K562 (cell line): ENCODE data around the gene PRR35. TPM values are rescaled to one million over a fixed set of nuclear protein-coding genes. Genes with fewer than 3 reads are reported as not detected.
A peak's percentile ranks its signal among the peaks of the same experiment; 100 is the strongest.

Experiments
- ARHGAP35 ChIP-seq: fragments of 450-650 bp; IDR thresholded peaks from 2 replicates; pipeline ENCODE4 v1.6.1; 2018; ENCODE audit not compliant: partially characterized antibody
- ATF1 ChIP-seq, 2 experiments: fragments of 450-650 bp in 1 of 2; IDR thresholded peaks; 2 replicates each; pipeline ENCODE4 v1.6.1; 2016; ENCODE audit warnings: missing compliant biosample characterization in 1 of 2, missing genetic modification characterization in 1 of 2
- CEBPB ChIP-seq: fragments of 450-650 bp; IDR thresholded peaks from 2 replicates; pipeline ENCODE4 v1.6.1; 2016; ENCODE audit warnings: missing genetic modification characterization, missing compliant biosample characterization
- CREB1 ChIP-seq, 2 experiments: sonication (generic) in 1 of 2; formaldehyde crosslinking in 1 of 2; IDR thresholded peaks; 2 replicates each; pipeline versions ENCODE4 v1.6.1 to v1.8.0; 2012 to 2022; ENCODE audit warnings: inconsistent platforms in 1 of 2, mild to moderate bottlenecking in 1 of 2, missing genetic modification reagents in 1 of 2, moderate library complexity in 1 of 2
- E2F8 ChIP-seq: fragments of 450-650 bp; IDR thresholded peaks from 2 replicates; pipeline ENCODE4 v1.7.1; 2018; ENCODE audit warnings: mild to moderate bottlenecking, low read depth; ENCODE audit not compliant: partially characterized antibody
- FOXK2 ChIP-seq, 2 experiments: fragments of 450-650 bp; IDR thresholded peaks in 1 of 2; conservative IDR thresholded peaks in 1 of 2; 2 replicates each; pipeline ENCODE4 v1.6.1; 2016; ENCODE audit warnings: low read depth in 2 of 2, mild to moderate bottlenecking in 1 of 2
- FOXM1 ChIP-seq, 2 experiments: fragments of 450-650 bp in 1 of 2; sonication (generic) in 1 of 2; formaldehyde crosslinking in 1 of 2; IDR thresholded peaks; 2 replicates each; pipeline versions ENCODE4 v1.6.1 to v1.9.0; 2017 to 2022; ENCODE audit warnings: low read depth in 2 of 2, mild to moderate bottlenecking in 2 of 2, missing genetic modification reagents in 1 of 2, moderate library complexity in 1 of 2
- HDAC1 ChIP-seq, 2 experiments: fragments of 450-650 bp; IDR thresholded peaks; 2 replicates each; pipeline ENCODE4 v1.6.1; 2016 to 2017; ENCODE audit warnings: inconsistent platforms in 1 of 2, mild to moderate bottlenecking in 1 of 2, moderate library complexity in 1 of 2
- HES1 ChIP-seq: fragments of 450-650 bp; IDR thresholded peaks from 2 replicates; pipeline ENCODE4 v1.6.1; 2016; ENCODE audit warnings: low read depth, mild to moderate bottlenecking, moderate library complexity
- HNRNPL ChIP-seq: fragments of 200-400 bp; formaldehyde crosslinking; IDR thresholded peaks from 2 replicates; pipeline ENCODE4 v1.6.1; 2017; ENCODE audit warnings: low read depth, mild to moderate bottlenecking, low read length
- IFI16 ChIP-seq: fragments of 250-450 bp; sonication (Bioruptor Pico); IDR thresholded peaks from 2 replicates; pipeline ENCODE4 v2.1.2; 2022; ENCODE audit warnings: mild to moderate bottlenecking, inconsistent platforms
- ILK ChIP-seq: fragments of 450-650 bp; IDR thresholded peaks from 2 replicates; pipeline ENCODE4 v1.6.1; 2016; ENCODE audit warnings: missing genetic modification characterization, low read depth, mild to moderate bottlenecking, missing compliant biosample characterization, moderate library complexity, borderline replicate concordance
- JUND ChIP-seq, 2 experiments: IDR thresholded peaks; 2 replicates in 1 of 2; 3 replicates in 1 of 2; pipeline ENCODE4 v1.6.1; 2011; ENCODE audit warnings: borderline replicate concordance in 2 of 2, low read depth in 2 of 2, low read length in 2 of 2, improper control_type of control experiment in 1 of 2, missing biosample characterization in 1 of 2, missing genetic modification characterization in 1 of 2, missing genetic modification reagents in 1 of 2
- MAFG ChIP-seq: fragments of 450-650 bp; conservative IDR thresholded peaks from 2 replicates; pipeline ENCODE4 v1.6.1; 2016; ENCODE audit warnings: missing genetic modification characterization, missing compliant biosample characterization
- NR2F6 ChIP-seq: fragments of 450-650 bp; formaldehyde crosslinking; IDR thresholded peaks from 2 replicates; pipeline ENCODE4 v1.4.0; 2020; ENCODE audit warnings: mild to moderate bottlenecking
- NRF1 ChIP-seq, 2 experiments: fragments of 450-650 bp; IDR thresholded peaks in 1 of 2; conservative IDR thresholded peaks in 1 of 2; 2 replicates each; pipeline ENCODE4 v1.6.1; 2014; ENCODE audit warnings: mild to moderate bottlenecking in 2 of 2
- PHB ChIP-seq: fragments of 250-450 bp; sonication (Bioruptor Pico); IDR thresholded peaks from 2 replicates; pipeline ENCODE4 v1.5.0; 2021
- RBM15 ChIP-seq: fragments of 200-400 bp; formaldehyde crosslinking; IDR thresholded peaks from 2 replicates; pipeline ENCODE4 v1.6.1; 2018; ENCODE audit warnings: mild to moderate bottlenecking, low read length, moderate library complexity; ENCODE audit not compliant: insufficient read depth
- SMARCA5 ChIP-seq: fragments of 450-650 bp; IDR thresholded peaks from 2 replicates; pipeline ENCODE4 v1.6.1; 2016
- SMARCE1 ChIP-seq: fragments of 450-650 bp; IDR thresholded peaks from 2 replicates; pipeline ENCODE4 v1.7.1; 2016; ENCODE audit warnings: mild to moderate bottlenecking
- TAF15 ChIP-seq: fragments of 200-400 bp; formaldehyde crosslinking; IDR thresholded peaks from 2 replicates; pipeline ENCODE4 v1.6.1; 2017; ENCODE audit warnings: mild to moderate bottlenecking, low read depth, low read length, moderate library complexity
- TAF7 ChIP-seq: fragments of 450-650 bp; IDR thresholded peaks from 2 replicates; pipeline ENCODE4 v1.6.1; 2016; ENCODE audit warnings: missing genetic modification characterization, missing compliant biosample characterization
- TFAM ChIP-seq: fragments of 250-450 bp; sonication (Bioruptor Pico); conservative IDR thresholded peaks from 2 replicates; pipeline ENCODE4 v1.5.0; 2021; ENCODE audit warnings: mild to moderate bottlenecking, moderate library complexity
- TGIF2 ChIP-seq: sonication (generic); formaldehyde crosslinking; IDR thresholded peaks from 2 replicates; pipeline ENCODE4 v1.8.1; 2022; ENCODE audit warnings: mild to moderate bottlenecking, missing genetic modification reagents, moderate library complexity
- XRCC4 ChIP-seq: IDR thresholded peaks from one replicate; pipeline ENCODE4 v1.6.1; 2011; ENCODE audit not compliant: insufficient read depth, insufficient read length; ENCODE audit errors: extremely low read depth
- ZNF354B ChIP-seq: fragments of 250-450 bp; sonication (Bioruptor Pico); IDR thresholded peaks from 2 replicates; pipeline ENCODE4 v1.4.0; 2020
- ZNF445 ChIP-seq: fragments of 250-450 bp; sonication (Bioruptor Pico); IDR thresholded peaks from 2 replicates; pipeline ENCODE4 v1.4.0; 2020; ENCODE audit warnings: low read depth, mild to moderate bottlenecking, moderate library complexity
- polyA plus RNA-seq, 8 experiments: library from polyadenylated mRNA; depleted of rRNA in 4 of 8; stranded (reverse) in 5 of 8; unstranded in 3 of 8; fragments of >200 nt; fragmentation: Nextera tagmentation in 2 of 8; fragmentation: Illumina TruSeq in 1 of 8; extraction: Ambion mirVana in 2 of 8; extraction: Trizol in 1 of 8; gene quantifications; 2 replicates each; pipeline versions ENCODE4 v1.2.1 to v1.2.3, GENCODE V29; 2011 to 2014; ENCODE audit warnings: inconsistent platforms in 1 of 8, missing spikeins in 1 of 8
- total RNA-seq, 7 experiments: library from RNA; depleted of rRNA in 6 of 7; stranded (reverse); fragments of >200 nt in 6 of 7; fragmentation: Illumina TruSeq in 2 of 7; extraction: Trizol in 2 of 7; gene quantifications; 2 replicates each; pipeline versions ENCODE4 v1.2.1 to v1.2.3, GENCODE V29; 2011 to 2021; ENCODE audit warnings: low replicate concordance in 1 of 7

Gene PRR35
- total and polyA plus RNA-seq, 9 of the 15 experiments (the other 6 are each of a cell fraction or from before 2014, with no cell fraction given) = 0.17 to 0.45 (median 0.21) TPM; not detected in 5

- no peak for TF ChIP-seq CEBPB (tag)
- no peak for TF ChIP-seq RBM15
- TF ChIP-seq PHB = no peak
- no peak for TF ChIP-seq TAF7 (tag)
- TF ChIP-seq HES1 = no peak
- peak; percentile 23; the same call in 1 of the 2 replicates for TF ChIP-seq JUND (IDR thresholded peaks at IDR 0.05; ENCODE audit: borderline replicate concordance, low read depth, low read length)
- TF ChIP-seq JUND (tag; IDR thresholded peaks at IDR 0.05; ENCODE audit: borderline replicate concordance, low read depth, low read length) = peak; percentile 22; the same call in 1 of the 3 replicates
- TF ChIP-seq ARHGAP35 = no peak
- TF ChIP-seq TGIF2 = no peak
- no peak for TF ChIP-seq ILK
- TF ChIP-seq SMARCE1 = no peak
- TF ChIP-seq TFAM (CRISPR knock-in tag) = no peak
- no peak for TF ChIP-seq CREB1 (IDR thresholded peaks at IDR 0.05)
- peak; percentile 63 for TF ChIP-seq CREB1 (CRISPR knock-in tag; IDR thresholded peaks at IDR 0.05)
- no peak for TF ChIP-seq ZNF354B (CRISPR knock-in tag)
- no peak for TF ChIP-seq ZNF445 (CRISPR knock-in tag)
- no peak for TF ChIP-seq NR2F6
- no peak for TF ChIP-seq TAF15
- no peak for TF ChIP-seq XRCC4
- no peak for TF ChIP-seq SMARCA5
- peak in 1 of 2 experiments; percentile 87; a peak in 2 of 4 replicates for TF ChIP-seq HDAC1 (IDR thresholded peaks at IDR 0.05)
- TF ChIP-seq MAFG = no peak
- TF ChIP-seq FOXM1 (IDR thresholded peaks at IDR 0.05; ENCODE audit: low read depth) = no peak
- TF ChIP-seq FOXM1 (CRISPR knock-in tag; IDR thresholded peaks at IDR 0.05; ENCODE audit: low read depth) = peak; percentile 85
- no peak for TF ChIP-seq ATF1 (CRISPR knock-in tag; IDR thresholded peaks at IDR 0.05)
- peak; percentile 33; the same call in 1 of the 2 replicates for TF ChIP-seq ATF1 (tag; IDR thresholded peaks at IDR 0.05)
- no peak for TF ChIP-seq FOXK2 (conservative IDR thresholded peaks at IDR 0.05 in 1 of 2, IDR thresholded peaks at IDR 0.05 in 1 of 2; ENCODE audit: low read depth in 2 of 2)
- TF ChIP-seq E2F8 = peak; percentile 65
- TF ChIP-seq NRF1 (conservative IDR thresholded peaks at IDR 0.05 in 1 of 2, IDR thresholded peaks at IDR 0.05 in 1 of 2) = peak; percentile 33 to 52; a peak in 3 of 4 replicates
- TF ChIP-seq IFI16 (CRISPR knock-in tag) = no peak
- peak; percentile 95 for TF ChIP-seq HNRNPL
Measured at GRCh38 chr16:578870-579405, 18.7 kb downstream of the PRR35 start (continued).
